ENCODE measurements around the gene TPPP2.

TPPP2 gene

DNA sequence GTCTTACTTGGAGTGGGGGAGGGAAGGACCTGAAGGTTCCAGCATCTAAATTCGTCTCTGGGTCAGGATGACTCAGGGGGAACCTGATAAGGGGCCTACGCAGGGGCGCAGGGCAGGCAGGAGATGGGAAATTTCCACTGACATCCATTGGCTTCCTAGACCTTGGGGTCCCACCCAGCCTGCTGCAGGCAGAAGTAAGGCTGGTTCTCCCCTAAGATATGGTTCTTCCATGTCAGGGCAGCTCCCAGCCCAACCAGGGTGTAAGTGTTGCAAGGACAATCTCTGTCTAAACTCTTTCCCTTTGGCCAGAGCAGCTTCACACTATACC, 3.1 kb upstream of the TPPP2 start:
- no peak for DNase-seq (ENCODE audit: extremely low read depth, low read depth)
- no peak overlapping the region for H3K4me3 ChIP-seq (replicated peaks; ENCODE audit: low read depth, low read length)
- TF ChIP-seq, protein P1, sequence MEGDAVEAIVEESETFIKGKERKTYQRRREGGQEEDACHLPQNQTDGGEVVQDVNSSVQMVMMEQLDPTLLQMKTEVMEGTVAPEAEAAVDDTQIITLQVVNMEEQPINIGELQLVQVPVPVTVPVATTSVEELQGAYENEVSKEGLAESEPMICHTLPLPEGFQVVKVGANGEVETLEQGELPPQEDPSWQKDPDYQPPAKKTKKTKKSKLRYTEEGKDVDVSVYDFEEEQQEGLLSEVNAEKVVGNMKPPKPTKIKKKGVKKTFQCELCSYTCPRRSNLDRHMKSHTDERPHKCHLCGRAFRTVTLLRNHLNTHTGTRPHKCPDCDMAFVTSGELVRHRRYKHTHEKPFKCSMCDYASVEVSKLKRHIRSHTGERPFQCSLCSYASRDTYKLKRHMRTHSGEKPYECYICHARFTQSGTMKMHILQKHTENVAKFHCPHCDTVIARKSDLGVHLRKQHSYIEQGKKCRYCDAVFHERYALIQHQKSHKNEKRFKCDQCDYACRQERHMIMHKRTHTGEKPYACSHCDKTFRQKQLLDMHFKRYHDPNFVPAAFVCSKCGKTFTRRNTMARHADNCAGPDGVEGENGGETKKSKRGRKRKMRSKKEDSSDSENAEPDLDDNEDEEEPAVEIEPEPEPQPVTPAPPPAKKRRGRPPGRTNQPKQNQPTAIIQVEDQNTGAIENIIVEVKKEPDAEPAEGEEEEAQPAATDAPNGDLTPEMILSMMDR (IDR thresholded peaks at IDR 0.05; ENCODE audit: low read depth, low read length, missing control alignments) = no peak

DNA sequence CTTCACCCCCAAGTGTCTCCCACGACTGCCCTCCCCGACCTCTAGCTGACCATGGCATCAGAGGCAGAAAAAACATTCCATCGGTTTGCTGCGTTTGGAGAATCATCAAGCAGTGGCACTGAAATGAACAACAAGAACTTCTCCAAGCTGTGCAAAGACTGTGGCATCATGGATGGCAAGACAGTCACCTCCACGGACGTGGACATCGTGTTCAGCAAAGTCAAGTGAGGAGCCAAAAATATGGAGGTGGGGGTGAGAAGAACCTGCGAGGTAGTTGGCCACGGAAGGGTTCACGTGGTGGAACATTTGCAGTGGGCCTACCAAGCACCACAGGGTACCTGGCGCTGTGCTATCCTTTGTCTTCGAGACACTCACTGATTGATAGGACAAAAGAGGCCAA, 514 bp downstream of the TPPP2 start:
- DNase-seq (ENCODE audit: extremely low read depth, low read depth) = no peak
- TF ChIP-seq, protein P1 (IDR thresholded peaks at IDR 0.05; ENCODE audit: low read depth, low read length, missing control alignments) = no peak
- H3K4me3 ChIP-seq (replicated peaks; ENCODE audit: low read depth, low read length) = no peak overlapping the region

DNA sequence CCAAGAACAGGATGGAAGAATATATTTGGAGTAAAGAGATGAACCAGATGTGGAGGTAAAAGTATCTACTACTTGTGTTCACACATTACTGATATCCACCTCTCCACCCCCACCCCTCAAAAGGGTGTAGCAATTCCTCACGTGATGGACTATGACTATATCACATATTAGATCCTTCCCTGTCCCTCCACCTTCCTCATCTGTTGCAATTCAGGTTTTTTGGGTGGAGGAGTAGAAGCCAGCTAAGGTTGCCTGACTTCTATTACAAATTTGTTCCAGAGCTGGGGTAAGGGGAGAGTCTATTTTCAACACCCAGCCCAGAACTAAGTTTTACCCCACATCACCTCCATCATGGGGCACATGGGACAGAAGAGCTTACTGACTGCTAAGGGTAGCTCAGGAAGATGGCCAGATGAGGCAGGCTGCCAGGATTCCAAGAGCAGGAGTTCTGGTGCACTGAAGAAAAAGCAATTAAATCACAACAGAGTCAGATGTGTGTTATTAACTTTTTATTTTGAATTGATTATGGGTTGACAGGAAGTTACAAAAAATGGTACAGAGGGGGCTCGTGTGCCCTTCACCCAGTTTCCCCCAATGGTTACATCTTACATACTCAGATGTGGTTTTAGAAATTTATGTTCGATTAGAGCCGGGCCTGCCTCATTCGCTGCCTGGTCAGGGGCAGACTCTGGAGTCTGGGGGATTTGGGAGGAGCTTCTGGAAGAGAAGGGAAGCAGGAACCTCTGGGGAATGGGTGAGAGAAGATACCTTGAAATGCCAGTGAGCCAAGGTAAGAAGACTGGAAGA, 2.5 kb downstream of the TPPP2 start:
- no peak overlapping the region for H3K4me3 ChIP-seq (replicated peaks; ENCODE audit: low read depth, low read length)
- TF ChIP-seq, protein P1 (IDR thresholded peaks at IDR 0.05; ENCODE audit: low read depth, low read length, missing control alignments) = no peak
- no peak for DNase-seq (ENCODE audit: extremely low read depth, low read depth)

DNA sequence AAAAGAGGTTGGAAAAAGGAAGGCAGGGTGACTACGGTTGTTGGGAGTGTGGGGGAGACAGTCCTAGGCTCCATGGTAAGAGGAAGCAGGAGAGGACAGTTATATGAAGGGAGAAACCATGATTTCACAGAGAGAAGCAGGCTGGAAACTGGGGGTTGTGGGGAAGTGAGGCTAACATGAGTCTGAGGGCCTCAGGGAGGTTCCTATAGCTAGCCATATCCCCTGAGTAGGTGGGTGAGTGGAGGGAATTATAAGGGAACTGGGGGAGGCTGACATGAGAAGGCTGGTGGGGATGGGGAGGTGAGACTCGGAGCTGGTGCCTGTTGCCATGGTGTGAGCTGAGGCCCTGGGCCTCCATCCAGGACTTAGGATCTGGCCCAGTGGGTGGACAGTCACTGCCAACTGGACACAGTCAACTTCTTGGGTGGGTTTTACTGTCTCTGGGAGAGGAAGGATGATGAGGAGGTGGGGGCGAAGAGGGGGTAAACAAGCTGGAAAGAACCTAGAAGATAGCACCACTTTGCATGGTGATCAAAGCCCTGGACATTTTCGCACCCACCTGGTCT, 3.2 kb downstream of the TPPP2 start:
- TF ChIP-seq, protein P1 (IDR thresholded peaks at IDR 0.05; ENCODE audit: low read depth, low read length, missing control alignments) = no peak
- H3K4me3 ChIP-seq (replicated peaks; ENCODE audit: low read depth, low read length) = no peak overlapping the region
- DNase-seq (ENCODE audit: extremely low read depth, low read depth) = no peak

DNA sequence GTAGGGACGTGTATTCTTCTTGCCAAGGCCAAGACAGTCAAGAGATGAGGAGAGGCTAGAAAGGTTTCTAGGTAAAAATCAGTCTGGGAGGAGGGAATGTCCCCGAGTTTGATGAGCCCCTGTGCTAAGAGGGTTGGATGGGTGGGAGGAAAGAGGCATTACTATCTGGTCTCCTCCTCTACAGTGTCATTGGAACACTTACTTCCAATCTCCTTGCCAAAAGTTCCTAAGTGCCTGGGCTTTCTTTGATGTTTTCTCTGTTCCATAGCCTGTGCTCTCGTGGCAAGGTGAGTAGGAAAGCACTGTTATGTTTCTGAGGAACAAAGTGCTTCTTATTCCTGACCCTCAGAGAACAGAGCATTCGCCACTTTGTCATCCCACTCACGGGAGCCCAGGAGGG, 4.7 kb downstream of the TPPP2 start, which contains the start of gene RNASE13:
RNASE13 (minus strand) TSS at position 101 of the 400 bp plus-strand sequence. CDS start 519 bp downstream, outside the sequence.
- TF ChIP-seq, protein P1 (IDR thresholded peaks at IDR 0.05; ENCODE audit: low read depth, low read length, missing control alignments) = no peak
- no peak for DNase-seq (ENCODE audit: extremely low read depth, low read depth)
- H3K4me3 ChIP-seq (replicated peaks; ENCODE audit: low read depth, low read length) = no peak within 1 kb of the TSS

DNA sequence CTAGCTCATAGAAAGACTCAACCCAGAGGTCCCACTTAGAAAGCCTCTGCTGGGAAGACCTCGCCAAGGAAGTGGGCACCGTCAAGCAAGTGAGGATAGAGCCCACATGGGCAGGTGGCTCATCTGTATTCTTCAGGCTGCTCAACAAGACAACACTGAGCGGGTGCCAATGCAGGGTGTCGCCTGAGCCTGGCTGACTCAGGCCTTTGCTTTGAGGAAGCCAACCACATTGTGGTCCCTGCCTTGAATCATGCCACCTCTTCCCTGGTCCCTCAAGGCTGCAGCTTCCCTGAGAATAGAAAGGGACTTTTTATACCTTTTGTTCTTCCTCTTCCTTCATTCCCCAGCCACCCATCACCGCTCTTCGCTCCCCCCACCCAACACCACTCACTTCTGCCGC, 6.7 kb downstream of the TPPP2 start:
- no peak for DNase-seq (ENCODE audit: extremely low read depth, low read depth)
- no peak overlapping the region for H3K4me3 ChIP-seq (replicated peaks; ENCODE audit: low read depth, low read length)
- TF ChIP-seq, protein P1 (IDR thresholded peaks at IDR 0.05; ENCODE audit: low read depth, low read length, missing control alignments) = no peak

All from HFF-Myc (cell line).